BJ (cell line): ENCODE results near the gene HELZ2. TPM values are rescaled to one million over a fixed set of nuclear protein-coding genes. Genes with fewer than 3 reads are reported as not detected.
"Not testable (repeated sequence)": the region's sequence is repeated elsewhere in the genome, so short reads cannot be mapped to it uniquely, and the experiment has no call there.

Experiments
- CTCF ChIA-PET: fragments of 350-600 bp; formaldehyde crosslinking; extraction: SDS; loops from one replicate; lab custom pipeline; 2021; ENCODE audit warnings: antibody characterized with exemption, inconsistent platforms; lab: Yijun Ruan, JAX
- POLR2A ChIA-PET: fragments of 300-600 bp; sonication (Branson Sonifier 250); formaldehyde crosslinking; extraction: SDS; loops from one replicate; lab custom pipeline; 2021; ENCODE audit warnings: antibody characterized with exemption; lab: Charles Lee
- DNase-seq: peaks from one replicate; pipeline ENCODE4 v3.0.0-alpha.2; 2011; ENCODE audit warnings: low read depth
- H3K27me3 ChIP-seq: 2 replicates; pipeline ENCODE4 v1.6.0; 2011; ENCODE audit warnings: low read length; ENCODE audit not compliant: control insufficient read depth, insufficient read depth
- H3K36me3 ChIP-seq: 2 replicates; pipeline ENCODE4 v1.5.1; 2011; ENCODE audit warnings: low read length; ENCODE audit not compliant: control insufficient read depth, insufficient read depth
- H3K4me3 ChIP-seq: 2 replicates; pipeline ENCODE4 v1.5.1; 2011; ENCODE audit warnings: low read depth, mild to moderate bottlenecking, control low read depth, low read length
- CTCF ChIP-seq: IDR thresholded peaks from 2 replicates; pipeline ENCODE4 v1.5.1; 2011; ENCODE audit warnings: low read depth, mild to moderate bottlenecking, control low read depth, inconsistent platforms, low read length, moderate library complexity; ENCODE audit not compliant: insufficient read depth
- polyA plus RNA-seq: library from polyadenylated mRNA; depleted of rRNA; stranded (reverse); fragments of >200 nt; gene quantifications from 2 replicates; pipeline ENCODE4 v1.2.3, GENCODE V29; 2011

HELZ2 gene
- polyA plus RNA-seq, 1 experiment = 7.9 TPM

- POLR2A ChIA-PET = no interaction called here
- DNase-seq = no peak
- no peak for TF ChIP-seq CTCF
- Histone ChIP-seq H3K27me3 (no peaks in the 10 kb centered on the region), H3K36me3 (peaks cover 8% of the 10 kb centered on the region), H3K4me3 (no peak overlapping the region)
- CTCF ChIA-PET = interaction anchor here (1.0 kb wide), 1 partner anchor 9 kb away, joined by 3 read pairs; no protein-coding TSS in a partner anchor
Observed at GRCh38 chr20:63612276-63612931, 38.4 kb upstream of the HELZ2 start.

GRCh38 chr20:63611646-63612045, 37.6 kb upstream of the HELZ2 start:
- POLR2A ChIA-PET = no interaction called here
- peaks cover 6% of the 10 kb centered on the region for H3K36me3 ChIP-seq
- H3K4me3 ChIP-seq = no peak overlapping the region
- no peak for DNase-seq
- no peak for TF ChIP-seq CTCF
- no peaks in the 10 kb centered on the region for H3K27me3 ChIP-seq
- CTCF ChIA-PET = no interaction called here

- DNase-seq = no peak
- Histone ChIP-seq H3K4me3 (no peak overlapping the region), H3K36me3 (peaks cover 3% of the 10 kb centered on the region), H3K27me3 (no peaks in the 10 kb centered on the region)
- CTCF ChIA-PET = interaction anchor here (0.8 kb wide), 1 partner anchor 12 kb away, joined by 3 read pairs; no protein-coding TSS in a partner anchor
- POLR2A ChIA-PET = no interaction called here
- no peak for TF ChIP-seq CTCF
Observed at GRCh38 chr20:63610581-63611435, 36.8 kb upstream of the HELZ2 start.

DNA sequence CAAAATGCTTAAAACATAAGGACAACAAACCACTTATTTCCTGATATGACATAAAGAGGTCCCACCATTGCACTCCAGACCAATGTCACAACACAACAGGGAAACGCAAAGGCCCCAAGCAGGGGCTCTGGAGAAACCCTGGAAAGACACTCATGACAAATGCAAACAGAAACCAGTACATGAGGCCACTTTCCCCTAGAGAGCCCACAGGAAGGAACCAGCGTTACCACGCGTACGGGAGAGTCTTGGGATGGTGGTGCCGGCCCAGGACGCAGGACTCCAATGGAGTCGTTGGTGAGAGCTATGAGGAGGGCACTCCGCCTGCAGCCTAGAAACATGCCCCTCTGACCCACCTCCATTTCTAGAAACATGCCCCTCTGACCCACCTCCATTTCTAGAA, 32.6 kb upstream of the HELZ2 start:
- DNase-seq = no peak
- Histone ChIP-seq H3K36me3 (peaks cover 10% of the 10 kb centered on the region), H3K27me3 (no peaks in the 10 kb centered on the region), H3K4me3 (no peak overlapping the region)
- no peak for TF ChIP-seq CTCF
- ChIA-PET CTCF (no interaction called here), POLR2A (no interaction called here)

DNA sequence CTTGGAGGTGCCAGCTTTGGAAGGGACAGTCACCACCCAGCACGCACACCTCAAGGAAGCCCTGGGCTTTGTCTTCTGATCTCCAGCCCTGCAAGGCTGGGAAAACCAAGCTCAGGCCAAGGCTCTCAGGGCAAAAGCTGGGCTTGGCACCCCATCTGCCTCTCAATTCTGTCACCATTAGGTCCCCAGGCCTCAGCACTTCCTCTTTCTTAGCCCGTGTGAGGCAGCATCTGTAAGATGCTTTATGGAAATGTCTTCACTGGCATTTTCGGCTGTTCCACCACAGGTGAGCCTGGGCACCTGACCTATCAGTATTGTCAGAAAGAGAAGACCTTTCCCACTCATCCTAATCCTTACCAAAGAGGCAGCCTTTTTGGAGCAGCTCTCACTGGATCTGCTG, 28.3 kb upstream of the HELZ2 start:
- POLR2A ChIA-PET = no interaction called here

GRCh38 chr20:63601679-63602078, 27.6 kb upstream of the HELZ2 start:
- peaks cover 19% of the 10 kb centered on the region for H3K36me3 ChIP-seq
- DNase-seq, POLR2A ChIA-PET, H3K4me3 ChIP-seq, CTCF ChIA-PET, H3K27me3 ChIP-seq: not testable (repeated sequence)

More for the DNA sequence above, 28.3 kb upstream of the HELZ2 start:
- no peak for TF ChIP-seq CTCF
- no peaks in the 10 kb centered on the region for H3K27me3 ChIP-seq
- DNase-seq = no peak
- H3K36me3 ChIP-seq = peaks cover 19% of the 10 kb centered on the region
- no peak overlapping the region for H3K4me3 ChIP-seq
- CTCF ChIA-PET = interaction anchor here (0.7 kb wide), 1 partner anchor 66 kb away, joined by 3 read pairs; no protein-coding TSS in a partner anchor
